ENCODE results near the gene IFIT1B. TPM values are rescaled to one million over a fixed set of nuclear protein-coding genes. Genes with fewer than 3 reads are reported as not detected.

The IFIT1B gene
- total RNA-seq, 1 donor from 2014 or later = not detected

DNA sequence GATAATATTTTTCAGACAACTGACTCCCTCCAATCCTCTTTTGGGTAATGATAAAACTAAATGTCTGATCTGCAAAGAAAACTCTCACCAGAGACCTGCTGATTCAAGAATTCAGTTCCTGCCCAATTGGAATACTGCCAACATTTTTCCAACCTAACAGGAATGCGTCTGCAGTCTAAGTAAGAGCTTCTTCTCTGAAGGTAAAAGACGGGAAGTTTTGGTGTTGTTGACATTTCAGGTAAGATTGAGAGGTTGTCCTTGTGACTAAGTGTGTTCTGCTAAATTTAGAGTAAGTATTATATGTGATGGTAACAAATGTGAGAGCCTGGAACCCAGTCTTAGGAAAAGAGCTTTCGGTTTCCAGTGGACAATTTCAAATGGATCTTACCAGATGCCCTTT, 54.1 kb downstream of the IFIT1B start:
- H3K9me3 Mint-ChIP-seq (ENCODE audit: unreplicated experiment) = no peaks in the 10 kb centered on the region
- H3K27me3 Mint-ChIP-seq (ENCODE audit: unreplicated experiment) = peaks cover 2% of the 10 kb centered on the region
- H3K4me3 Mint-ChIP-seq (ENCODE audit: unreplicated experiment) = no peak overlapping the region
- H3K4me1 Mint-ChIP-seq (ENCODE audit: low read depth, unreplicated experiment) = no peaks in the 10 kb centered on the region
- no peak for DNase-seq
- H3K27ac Mint-ChIP-seq (ENCODE audit: unreplicated experiment) = no peak overlapping the region
- no peaks in the 10 kb centered on the region for H3K36me3 Mint-ChIP-seq (ENCODE audit: unreplicated experiment)
- TF ChIP-seq, protein P1, sequence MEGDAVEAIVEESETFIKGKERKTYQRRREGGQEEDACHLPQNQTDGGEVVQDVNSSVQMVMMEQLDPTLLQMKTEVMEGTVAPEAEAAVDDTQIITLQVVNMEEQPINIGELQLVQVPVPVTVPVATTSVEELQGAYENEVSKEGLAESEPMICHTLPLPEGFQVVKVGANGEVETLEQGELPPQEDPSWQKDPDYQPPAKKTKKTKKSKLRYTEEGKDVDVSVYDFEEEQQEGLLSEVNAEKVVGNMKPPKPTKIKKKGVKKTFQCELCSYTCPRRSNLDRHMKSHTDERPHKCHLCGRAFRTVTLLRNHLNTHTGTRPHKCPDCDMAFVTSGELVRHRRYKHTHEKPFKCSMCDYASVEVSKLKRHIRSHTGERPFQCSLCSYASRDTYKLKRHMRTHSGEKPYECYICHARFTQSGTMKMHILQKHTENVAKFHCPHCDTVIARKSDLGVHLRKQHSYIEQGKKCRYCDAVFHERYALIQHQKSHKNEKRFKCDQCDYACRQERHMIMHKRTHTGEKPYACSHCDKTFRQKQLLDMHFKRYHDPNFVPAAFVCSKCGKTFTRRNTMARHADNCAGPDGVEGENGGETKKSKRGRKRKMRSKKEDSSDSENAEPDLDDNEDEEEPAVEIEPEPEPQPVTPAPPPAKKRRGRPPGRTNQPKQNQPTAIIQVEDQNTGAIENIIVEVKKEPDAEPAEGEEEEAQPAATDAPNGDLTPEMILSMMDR (IDR thresholded peaks at IDR 0.05; ENCODE audit: partially characterized antibody, unreplicated experiment) = no peak

Other genes starting within 250 kb of the IFIT1B start
- gene CH25H, start 170.7 kb upstream of the IFIT1B start, total RNA-seq (ENCODE audit: unreplicated experiment) = 0.25 TPM
- 22.0 TPM for gene LIPA, start 126.3 kb upstream of the IFIT1B start, total RNA-seq (ENCODE audit: unreplicated experiment)
- gene IFIT2, start 76.0 kb upstream of the IFIT1B start, total RNA-seq (ENCODE audit: unreplicated experiment) = not detected
- not detected for gene IFIT3, start 50.1 kb upstream of the IFIT1B start, total RNA-seq (ENCODE audit: unreplicated experiment)
- gene IFIT1, start 14.6 kb downstream of the IFIT1B start, total RNA-seq (ENCODE audit: unreplicated experiment) = not detected
- gene IFIT5, start 36.5 kb downstream of the IFIT1B start, total RNA-seq (ENCODE audit: unreplicated experiment) = 5.1 TPM
- not detected for gene SLC16A12, start 157.5 kb downstream of the IFIT1B start, total RNA-seq (ENCODE audit: unreplicated experiment)